ENCODE data around the gene ARHGAP15.

ARHGAP15 gene

GRCh38 chr2:143474586-143474985 is 345.4 kb downstream of the ARHGAP15 start:
- DNase-seq (ENCODE audit: low read depth) = no peak
- no peak overlapping the region for H3K4me3 ChIP-seq (ENCODE audit: control insufficient read depth, low read depth, low read length)
- TF ChIP-seq, protein P1, sequence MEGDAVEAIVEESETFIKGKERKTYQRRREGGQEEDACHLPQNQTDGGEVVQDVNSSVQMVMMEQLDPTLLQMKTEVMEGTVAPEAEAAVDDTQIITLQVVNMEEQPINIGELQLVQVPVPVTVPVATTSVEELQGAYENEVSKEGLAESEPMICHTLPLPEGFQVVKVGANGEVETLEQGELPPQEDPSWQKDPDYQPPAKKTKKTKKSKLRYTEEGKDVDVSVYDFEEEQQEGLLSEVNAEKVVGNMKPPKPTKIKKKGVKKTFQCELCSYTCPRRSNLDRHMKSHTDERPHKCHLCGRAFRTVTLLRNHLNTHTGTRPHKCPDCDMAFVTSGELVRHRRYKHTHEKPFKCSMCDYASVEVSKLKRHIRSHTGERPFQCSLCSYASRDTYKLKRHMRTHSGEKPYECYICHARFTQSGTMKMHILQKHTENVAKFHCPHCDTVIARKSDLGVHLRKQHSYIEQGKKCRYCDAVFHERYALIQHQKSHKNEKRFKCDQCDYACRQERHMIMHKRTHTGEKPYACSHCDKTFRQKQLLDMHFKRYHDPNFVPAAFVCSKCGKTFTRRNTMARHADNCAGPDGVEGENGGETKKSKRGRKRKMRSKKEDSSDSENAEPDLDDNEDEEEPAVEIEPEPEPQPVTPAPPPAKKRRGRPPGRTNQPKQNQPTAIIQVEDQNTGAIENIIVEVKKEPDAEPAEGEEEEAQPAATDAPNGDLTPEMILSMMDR (IDR thresholded peaks at IDR 0.05; ENCODE audit: control insufficient read depth, insufficient read depth, low read depth, low read length, missing control alignments) = no peak

GRCh38 chr2:143475041-143475776 is 346.0 kb downstream of the ARHGAP15 start:
- H3K4me3 ChIP-seq (ENCODE audit: control insufficient read depth, low read depth, low read length) = no peak overlapping the region
- no peak for DNase-seq (ENCODE audit: low read depth)
- TF ChIP-seq, protein P1 (IDR thresholded peaks at IDR 0.05; ENCODE audit: control insufficient read depth, insufficient read depth, low read depth, low read length, missing control alignments) = no peak

DNA sequence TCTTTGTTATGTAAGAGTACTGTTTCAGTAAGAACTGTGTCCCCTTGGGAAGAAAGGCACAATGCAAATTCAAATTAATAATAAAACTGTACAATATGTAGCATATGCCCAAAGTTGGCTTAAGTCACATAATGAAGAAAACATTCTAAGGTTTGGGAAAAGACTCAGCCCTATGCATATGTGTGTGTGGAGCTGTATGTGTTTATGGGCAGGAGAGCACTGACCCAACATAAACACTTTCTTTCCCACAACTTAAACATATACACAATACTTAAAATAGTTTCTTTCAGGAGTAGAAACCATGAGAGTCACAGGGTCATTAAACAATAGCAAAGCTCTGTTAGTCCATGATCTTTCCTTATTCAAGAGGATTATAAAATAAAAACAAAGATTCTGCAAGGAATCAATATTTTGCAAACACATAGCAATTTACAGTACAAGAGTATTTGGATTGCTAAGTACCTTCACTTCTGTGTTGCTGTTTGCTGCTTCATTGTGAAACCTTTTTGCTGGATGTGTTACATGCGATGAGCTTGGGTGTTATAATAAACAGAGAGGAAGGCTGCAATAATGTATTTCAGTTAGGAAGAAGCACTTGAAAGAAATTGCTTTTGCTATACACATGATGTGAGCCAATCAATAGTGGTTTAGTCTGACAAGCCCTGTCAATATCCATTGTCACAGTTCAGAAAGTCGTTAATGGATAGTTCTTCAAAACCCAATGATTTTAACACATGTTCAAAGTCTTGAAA is 347.3 kb downstream of the ARHGAP15 start:
- DNase-seq (ENCODE audit: low read depth) = no peak
- TF ChIP-seq, protein P1 (IDR thresholded peaks at IDR 0.05; ENCODE audit: control insufficient read depth, insufficient read depth, low read depth, low read length, missing control alignments) = no peak
- H3K4me3 ChIP-seq (ENCODE audit: control insufficient read depth, low read depth, low read length) = no peak overlapping the region

GRCh38 chr2:143477714-143478443 is 348.7 kb downstream of the ARHGAP15 start:
- TF ChIP-seq, protein P1 (IDR thresholded peaks at IDR 0.05; ENCODE audit: control insufficient read depth, insufficient read depth, low read depth, low read length, missing control alignments) = no peak

DNA sequence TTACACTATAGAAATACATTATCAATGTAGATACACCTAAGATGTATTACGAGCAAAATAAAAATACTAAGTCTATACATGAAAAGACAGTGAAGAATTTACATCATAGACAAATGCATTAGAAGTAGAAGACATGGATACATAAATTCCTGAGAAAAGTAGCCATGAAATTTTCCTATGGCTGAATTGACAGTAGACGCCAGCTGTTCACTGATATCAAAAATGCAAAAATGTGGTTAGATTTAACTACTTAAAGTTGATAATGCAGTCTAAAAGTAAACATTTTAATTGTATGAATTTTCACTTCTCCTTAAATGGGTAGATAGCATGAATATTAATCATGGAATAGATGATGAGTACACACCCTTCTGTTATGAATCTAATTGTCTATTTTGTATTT is 350.9 kb downstream of the ARHGAP15 start:
- TF ChIP-seq, protein P1 (IDR thresholded peaks at IDR 0.05; ENCODE audit: control insufficient read depth, insufficient read depth, low read depth, low read length, missing control alignments) = no peak
- no peak for DNase-seq (ENCODE audit: low read depth)
- no peak overlapping the region for H3K4me3 ChIP-seq (ENCODE audit: control insufficient read depth, low read depth, low read length)

More at GRCh38 chr2:143477714-143478443, 348.7 kb downstream of the ARHGAP15 start:
- H3K4me3 ChIP-seq (ENCODE audit: control insufficient read depth, low read depth, low read length) = no peak overlapping the region
- no peak for DNase-seq (ENCODE audit: low read depth)

- DNase-seq (ENCODE audit: low read depth) = no peak
- H3K4me3 ChIP-seq (ENCODE audit: control insufficient read depth, low read depth, low read length) = no peak overlapping the region
- TF ChIP-seq, protein P1 (IDR thresholded peaks at IDR 0.05; ENCODE audit: control insufficient read depth, insufficient read depth, low read depth, low read length, missing control alignments) = no peak
These were observed 351.5 kb downstream of the ARHGAP15 start for GRCh38 chr2:143480601-143481236.

Data from AG09309 (cell line).